Body of pancreas (tissue), 4 donors: ENCODE data around the gene SPAG9. TPM values are rescaled to one million over a fixed set of nuclear protein-coding genes. Genes with fewer than 3 reads are reported as not detected.

Source experiments
- ATAC-seq: fragments of 150-250 bp; one replicate; pipeline ENCODE4 v1.9.1; 2016
- DNase-seq, 4 donors: peaks; one replicate each; pipeline ENCODE4 v3.0.0-alpha.2; 2019
- H3K27ac ChIP-seq, 4 donors: fragments of 200-600 bp; sonication (generic); 1 replicate in 3 of 4; 2 replicates in 1 of 4; pipeline versions ENCODE4 v1.5.1 to v1.6.1; 2016 to 2019; ENCODE audit warnings: mild to moderate bottlenecking in 1 of 4, mixed read lengths in 1 of 4, moderate library complexity in 1 of 4
- H3K27me3 ChIP-seq, 2 donors: fragments of 200-600 bp; sonication (generic); one replicate each; pipeline ENCODE4 v1.6.0; 2016; ENCODE audit warnings: mild to moderate bottlenecking in 1 of 2
- H3K36me3 ChIP-seq, 2 donors: fragments of 200-600 bp; sonication (generic); replicated peaks in 1 of 2; 2 replicates each; pipeline ENCODE4 v1.5.1; 2016; ENCODE audit warnings: low read depth in 2 of 2; ENCODE audit not compliant: insufficient read depth in 1 of 2
- H3K4me1 ChIP-seq: fragments of 200-600 bp; sonication (generic); one replicate; pipeline ENCODE4 v1.6.0; 2016
- H3K4me3 ChIP-seq, 2 donors: fragments of 200-600 bp; sonication (generic); 1 replicate in 1 of 2; 2 replicates in 1 of 2; pipeline ENCODE4 v1.5.1; 2016 to 2019
- H3K9me3 ChIP-seq, 3 donors: fragments of 200-600 bp; sonication (generic); 1 replicate in 2 of 3; 2 replicates in 1 of 3; pipeline ENCODE4 v1.5.1; 2016
- CTCF ChIP-seq, 7 experiments: fragments of 450-650 bp in 4 of 7; fragments of 200-600 bp in 3 of 7; sonication (generic) in 3 of 7; IDR thresholded peaks; one replicate each; pipeline ENCODE4 v1.5.1; 2016 to 2019; ENCODE audit warnings: antibody characterized with exemption in 7 of 7
- POLR2A ChIP-seq, 3 donors: fragments of 450-650 bp; IDR thresholded peaks; one replicate each; pipeline ENCODE4 v1.6.1; 2016; ENCODE audit warnings: antibody characterized with exemption in 3 of 3, mild to moderate bottlenecking in 2 of 3
- WGBS, 2 donors: methylation state at CpG; one replicate each; pipeline ENCODE4 v1.1.5; 2017; 5-methylcytosine and 5-hydroxymethylcytosine counted together
- intact Hi-C: fragments of 100-400 bp; cut with DNase I; formaldehyde crosslinking; loops from one replicate; pipeline ENCODE4 v1.15.1; 2023
- total RNA-seq, 2 donors: library from RNA; depleted of rRNA; stranded (reverse); fragments of >200 nt; gene quantifications; one replicate each; pipeline ENCODE4 v1.1.0, GENCODE V29; 2016

SPAG9 gene
- total RNA-seq, 2 donors from 2014 or later: 49.8 to 76.8 TPM

- intact Hi-C loops: loop anchor here (5.0 to 10.0 kb wide), 2 partner anchors 101 to 169 kb away; no protein-coding TSS in a partner anchor
- H3K4me1 ChIP-seq: peaks cover 58% of the 10 kb centered on the region
Observed at GRCh38 chr17:50953518-50953830, 167.2 kb downstream of the SPAG9 start.

GRCh38 chr17:50952889-50953288 is 167.8 kb downstream of the SPAG9 start:
- TF ChIP-seq POLR2A (IDR thresholded peaks at IDR 0.05): no peak
- TF ChIP-seq CTCF (IDR thresholded peaks at IDR 0.05): no peak
- no peak for ATAC-seq
- Histone ChIP-seq H3K9me3 (no peaks in the 10 kb centered on the region), H3K36me3 (no peaks in the 10 kb centered on the region), H3K4me3 (no peak overlapping the region), H3K27ac (no peak overlapping the region), H3K4me1 (peaks cover 64% of the 10 kb centered on the region), H3K27me3 (no peaks in the 10 kb centered on the region)
- no peak for DNase-seq
- intact Hi-C loops: loop anchor here (5.0 to 10.0 kb wide), 2 partner anchors 101 to 168 kb away; no protein-coding TSS in a partner anchor
- WGBS, 2 donors: 73 to 80% methylated on average over 5 to 6 of the region's 6 CpGs

More at GRCh38 chr17:50953518-50953830, 167.2 kb downstream of the SPAG9 start:
- ATAC-seq: no peak
- H3K36me3 ChIP-seq: no peaks in the 10 kb centered on the region
- peak overlapping the region in 1 of 4 donors; percentile 3 for H3K27ac ChIP-seq
- H3K27me3 ChIP-seq: no peaks in the 10 kb centered on the region
- H3K4me3 ChIP-seq: no peak overlapping the region
- 86 to 91% methylated on average over 5 of the region's 5 CpGs for WGBS, 2 donors
- TF ChIP-seq CTCF (IDR thresholded peaks at IDR 0.05): no peak
- TF ChIP-seq POLR2A (IDR thresholded peaks at IDR 0.05): no peak
- DNase-seq: no peak
- H3K9me3 ChIP-seq: no peaks in the 10 kb centered on the region

GRCh38 chr17:50952013-50952412 is 168.7 kb downstream of the SPAG9 start:
- no peaks in the 10 kb centered on the region for H3K9me3 ChIP-seq
- DNase-seq (peak in 3 of 4 donors; percentile 28 to 68 (median 60)), ATAC-seq (no peak)
- H3K27me3 ChIP-seq: no peaks in the 10 kb centered on the region
- peak overlapping the region in 1 of 4 donors; percentile 11 for H3K27ac ChIP-seq
- TF ChIP-seq CTCF (IDR thresholded peaks at IDR 0.05) (no peak), POLR2A (IDR thresholded peaks at IDR 0.05) (no peak)
- WGBS, 2 donors: 20 to 26% methylated on average over 1 to 5 of the region's 5 CpGs
- no peak overlapping the region for H3K4me3 ChIP-seq
- peaks cover 69% of the 10 kb centered on the region for H3K4me1 ChIP-seq
- no peaks in the 10 kb centered on the region for H3K36me3 ChIP-seq
- intact Hi-C loops: loop anchor here (5.0 to 10.0 kb wide), 2 partner anchors 100 to 167 kb away; no protein-coding TSS in a partner anchor

GRCh38 chr17:50949989-50950877 is 170.4 kb downstream of the SPAG9 start:
- intact Hi-C loops: loop anchor here (5.0 to 10.0 kb wide), 2 partner anchors 98 to 165 kb away; no protein-coding TSS in a partner anchor
- TF ChIP-seq POLR2A (IDR thresholded peaks at IDR 0.05) (peak in 2 of 3 donors; percentile 69 to 73), CTCF (IDR thresholded peaks at IDR 0.05) (peak; percentile 55 to 91 (median 85))
- Histone ChIP-seq H3K4me3 (no peak overlapping the region), H3K27me3 (no peaks in the 10 kb centered on the region), H3K27ac (peak overlapping the region; percentile 91 to 96 (median 92)), H3K9me3 (no peaks in the 10 kb centered on the region), H3K4me1 (peaks cover 52% of the 10 kb centered on the region), H3K36me3 (no peaks in the 10 kb centered on the region)
- WGBS, 2 donors: 7 to 9% methylated on average over 13 to 26 of the region's 26 CpGs
- peak; percentile 77 for ATAC-seq
- peak; percentile 78 to 92 (median 83) for DNase-seq
